ENCODE data around the gene NKX2-2.
"Not testable (repeated sequence)": the region's sequence is repeated elsewhere in the genome, so short reads cannot be mapped to it uniquely, and the experiment has no call there.

NKX2-2 gene

DNA sequence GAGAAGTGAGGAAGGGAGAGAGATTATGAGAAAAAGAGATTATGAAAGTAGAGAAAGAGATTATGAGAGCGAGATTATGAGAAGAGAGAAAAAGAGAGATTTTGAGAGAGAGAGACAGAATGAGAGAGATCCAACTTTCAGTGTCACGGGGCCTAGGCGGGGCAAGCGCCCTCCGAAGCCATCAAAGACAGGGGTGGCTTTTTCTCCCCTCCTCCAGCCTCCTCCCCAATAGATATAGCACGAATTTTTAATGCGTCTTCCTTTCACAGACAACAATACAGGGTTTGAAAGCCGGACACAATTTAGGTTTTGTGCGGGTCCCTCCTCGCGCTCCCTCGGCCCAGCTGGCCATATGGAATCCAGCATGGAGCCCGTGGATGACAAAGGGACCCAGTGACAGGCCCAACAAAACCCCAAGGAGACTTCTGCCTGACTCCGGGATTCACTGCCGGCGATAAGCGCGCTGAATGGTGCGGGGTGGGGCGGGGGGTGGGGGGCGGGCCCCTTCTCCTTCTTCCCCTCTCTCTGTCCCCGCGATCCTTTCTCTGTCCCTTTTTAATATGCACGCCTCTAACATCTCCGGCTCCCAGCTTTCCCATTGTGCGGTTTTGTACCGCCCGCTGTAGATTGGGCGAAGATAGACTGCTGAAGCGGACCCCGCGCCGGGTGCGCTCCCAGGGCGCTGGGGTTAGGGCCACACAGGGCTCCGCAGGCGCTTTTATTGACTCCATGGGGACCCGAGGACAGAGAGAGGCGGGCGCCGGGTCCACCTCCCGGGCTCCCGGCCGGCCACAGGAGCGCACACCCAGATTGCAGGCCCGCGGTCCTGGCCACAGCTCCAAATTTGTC lies 5.4 kb downstream of the NKX2-2 start:
- no peak for DNase-seq

DNA sequence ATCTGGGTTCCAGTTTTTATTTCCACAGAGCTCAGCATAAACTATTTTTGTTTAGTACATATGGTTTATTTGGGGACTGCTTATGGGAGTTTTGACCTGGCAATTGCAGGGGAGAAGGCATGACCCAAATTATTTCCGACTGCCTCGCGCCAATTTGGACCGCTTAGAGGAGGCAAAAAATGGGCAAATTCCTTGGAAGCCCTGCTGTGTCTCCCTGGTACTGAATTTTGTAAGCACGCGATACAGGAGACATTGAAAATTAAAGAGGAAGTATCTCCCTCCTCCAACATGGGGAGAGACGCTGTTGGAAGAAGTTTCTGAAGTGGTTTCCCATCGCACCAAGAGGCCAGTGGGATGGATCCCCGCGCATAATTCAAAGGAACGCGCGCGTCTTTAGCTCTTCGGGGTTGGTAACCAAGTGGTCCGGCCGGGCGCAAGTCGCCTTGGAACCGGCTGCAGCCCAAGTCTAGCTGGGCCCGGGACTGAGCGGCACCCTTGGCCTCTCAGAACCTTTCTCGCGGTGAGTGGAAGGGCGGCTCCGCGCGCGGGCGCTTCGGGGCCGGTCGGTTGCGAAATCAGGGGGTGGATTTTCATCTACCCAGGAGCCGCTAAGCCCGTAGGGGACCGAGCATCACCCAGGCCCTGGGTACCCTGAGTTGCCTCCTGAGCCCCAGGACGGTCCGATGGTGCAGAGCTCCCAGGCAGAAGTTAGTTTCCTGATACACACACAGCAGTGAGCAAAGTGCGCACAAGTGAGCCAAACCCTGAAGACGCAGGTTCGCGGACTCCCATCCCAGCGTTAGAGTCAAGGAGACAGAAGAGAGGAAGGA lies 6.2 kb downstream of the NKX2-2 start:
- DNase-seq, result no peak

DNA sequence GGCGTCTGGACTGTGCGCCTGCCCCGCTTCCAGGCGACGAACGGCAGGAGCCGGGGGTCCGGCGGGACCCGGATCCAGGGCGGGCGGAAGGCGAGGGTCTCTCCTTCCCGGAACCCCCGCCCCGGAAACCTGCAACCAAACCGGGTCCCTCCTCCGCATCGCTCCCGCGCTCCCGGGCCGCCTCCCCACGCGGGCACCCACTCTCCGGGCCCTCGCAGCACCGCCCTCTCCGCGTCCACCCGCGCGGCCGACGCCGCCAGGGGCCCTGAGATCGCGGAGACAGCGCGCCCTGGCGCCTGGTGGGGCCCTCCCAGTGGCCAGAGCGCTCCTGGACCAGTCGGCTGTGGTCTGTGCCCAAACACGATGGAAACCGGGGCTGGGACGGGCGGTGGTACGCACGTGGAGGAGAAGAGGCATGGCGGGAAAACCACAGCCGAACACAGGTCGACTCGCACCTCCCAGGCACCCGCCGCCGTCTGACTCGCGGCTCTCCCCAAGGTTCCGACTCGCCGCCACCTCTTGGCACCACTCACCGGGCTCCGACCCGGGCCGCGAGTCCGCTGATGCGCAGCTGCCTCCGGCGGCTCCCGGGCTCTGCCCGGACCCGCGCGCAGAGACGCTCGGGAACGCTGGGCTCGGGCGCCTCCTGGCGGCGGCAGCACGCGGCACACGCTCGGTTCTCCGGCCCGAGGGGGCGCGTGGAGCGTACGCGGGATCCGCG lies 7.9 kb downstream of the NKX2-2 start:
- DNase-seq, result peak; percentile 93

DNA sequence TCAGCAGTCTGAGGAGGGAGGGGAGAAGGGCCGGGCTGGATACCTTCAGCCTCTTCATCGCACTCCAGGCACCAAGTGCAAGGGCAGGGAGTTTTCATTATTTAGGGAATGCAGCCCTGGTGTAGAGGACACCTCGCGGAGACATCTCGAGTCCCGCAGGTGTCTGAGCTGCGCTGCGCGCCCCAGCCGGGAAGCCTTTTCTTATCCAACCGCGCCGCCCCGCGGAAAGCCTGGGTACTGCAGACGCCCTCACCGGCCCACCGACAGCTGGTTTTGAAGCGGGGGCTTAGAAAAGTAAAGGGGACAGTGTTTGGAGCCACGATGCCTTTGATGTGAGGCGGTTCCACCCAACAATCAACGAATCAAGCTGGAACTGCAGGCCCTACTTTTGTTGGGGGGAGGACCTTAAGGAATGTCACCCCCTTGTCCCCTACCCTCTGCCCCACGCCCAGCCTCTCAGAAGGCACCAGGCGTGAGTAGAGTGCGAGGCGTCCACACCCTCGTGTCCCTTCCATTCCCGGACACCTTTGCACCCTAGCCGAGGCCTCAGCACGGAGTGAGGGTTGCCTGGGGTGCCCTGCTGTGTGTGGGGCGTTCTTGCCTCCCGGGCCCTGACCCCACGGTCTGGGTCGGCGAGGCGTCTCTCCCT lies 8.6 kb downstream of the NKX2-2 start:
- peak; percentile 100 for DNase-seq

DNA sequence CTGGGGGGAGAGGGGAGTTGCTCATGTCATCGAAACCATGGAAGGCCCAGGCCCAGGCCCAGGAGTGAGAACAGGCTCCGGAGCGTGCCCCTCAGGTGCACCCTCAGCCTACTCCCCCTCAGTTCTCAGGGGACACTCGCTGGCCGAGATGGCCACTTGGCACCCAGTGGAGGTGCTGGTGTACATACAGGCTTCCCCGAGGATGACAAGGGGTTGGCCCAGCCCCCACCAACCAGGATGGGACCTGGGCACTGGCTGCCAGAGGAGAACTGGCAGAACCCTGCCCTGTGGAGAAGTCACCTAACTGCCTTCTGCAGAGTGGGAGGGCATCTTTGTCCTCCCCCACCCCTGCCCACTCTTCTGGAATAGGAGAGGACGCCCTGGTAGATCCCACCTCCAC lies 9.5 kb downstream of the NKX2-2 start:
- no peak for DNase-seq

DNA sequence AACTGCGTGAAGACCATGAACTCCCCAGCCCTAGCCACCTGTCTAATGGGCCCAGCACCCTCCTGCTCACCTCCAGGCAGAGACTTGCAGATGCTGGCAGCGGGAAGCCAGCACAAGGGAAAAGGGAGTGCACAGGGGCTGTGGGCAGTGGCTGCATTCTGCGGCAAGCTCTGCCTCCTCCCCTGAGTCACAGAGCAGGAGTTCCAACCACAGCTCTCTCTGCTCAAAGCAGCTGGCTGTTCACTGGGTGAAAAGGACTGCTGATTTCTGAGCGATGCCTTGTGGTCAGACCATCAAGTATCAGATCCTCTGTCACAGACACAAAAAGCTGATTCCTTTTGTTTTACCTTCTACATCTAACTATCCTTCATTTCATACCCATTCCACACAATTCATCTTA lies 10.5 kb downstream of the NKX2-2 start:
- no peak for DNase-seq

DNA sequence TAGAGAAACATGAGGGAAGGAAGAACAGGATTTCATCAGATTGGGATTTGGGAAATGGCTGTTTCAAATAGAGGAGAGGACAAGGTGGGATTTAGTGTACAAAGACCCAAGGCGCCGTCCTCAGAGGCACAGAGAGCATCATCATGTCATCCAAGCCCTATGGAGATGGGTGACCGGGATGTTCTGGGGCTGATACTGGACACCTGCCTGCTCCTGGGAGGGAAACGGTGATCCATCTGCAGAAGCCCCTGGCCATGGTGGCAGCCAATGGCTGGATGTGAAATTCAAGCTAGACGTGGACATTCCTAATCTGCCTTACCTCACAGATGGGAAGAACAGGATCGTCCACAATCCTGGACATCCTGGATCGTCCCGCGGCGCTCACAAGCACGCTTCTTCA lies 12.7 kb downstream of the NKX2-2 start:
- DNase-seq, result no peak

DNA sequence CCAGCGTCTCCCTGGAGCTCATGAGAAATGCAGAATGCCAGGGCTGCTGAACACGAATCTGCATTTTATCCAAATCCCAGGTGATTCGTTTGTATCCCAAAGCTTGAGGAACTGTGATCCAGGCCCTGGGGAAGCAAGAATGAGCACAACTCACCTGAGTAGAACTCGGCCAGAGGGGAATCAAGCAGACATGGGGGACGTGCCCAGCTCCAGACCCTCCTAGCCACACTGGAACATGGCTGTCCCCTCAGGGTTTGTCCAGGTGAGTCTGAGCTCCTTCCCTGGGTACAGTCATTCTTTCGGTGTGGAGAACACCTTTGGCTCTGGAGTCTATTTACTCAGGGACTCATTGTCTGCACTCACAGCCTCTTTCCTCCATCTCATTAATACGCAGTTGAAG lies 13.3 kb downstream of the NKX2-2 start:
- DNase-seq, result no peak

DNA sequence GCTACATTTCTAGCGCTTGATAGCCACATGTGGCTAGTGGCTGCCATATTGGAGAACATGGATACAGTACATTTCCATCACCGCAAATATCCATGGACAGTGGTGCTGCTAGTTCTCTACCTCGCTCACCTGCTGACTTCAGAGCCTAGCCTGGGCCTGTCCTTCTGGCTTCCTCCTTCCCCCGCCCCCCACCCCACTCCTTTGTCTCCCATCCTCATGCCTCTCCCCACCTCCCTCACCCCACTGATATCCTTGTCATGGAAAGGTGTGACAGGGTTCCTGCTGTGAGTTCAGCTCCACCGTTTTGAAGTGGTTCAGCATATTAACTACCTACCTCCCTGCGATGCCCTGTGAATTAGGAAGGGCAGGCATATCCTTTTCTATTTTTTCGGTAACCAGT lies 14.2 kb downstream of the NKX2-2 start:
- no peak for DNase-seq

DNA sequence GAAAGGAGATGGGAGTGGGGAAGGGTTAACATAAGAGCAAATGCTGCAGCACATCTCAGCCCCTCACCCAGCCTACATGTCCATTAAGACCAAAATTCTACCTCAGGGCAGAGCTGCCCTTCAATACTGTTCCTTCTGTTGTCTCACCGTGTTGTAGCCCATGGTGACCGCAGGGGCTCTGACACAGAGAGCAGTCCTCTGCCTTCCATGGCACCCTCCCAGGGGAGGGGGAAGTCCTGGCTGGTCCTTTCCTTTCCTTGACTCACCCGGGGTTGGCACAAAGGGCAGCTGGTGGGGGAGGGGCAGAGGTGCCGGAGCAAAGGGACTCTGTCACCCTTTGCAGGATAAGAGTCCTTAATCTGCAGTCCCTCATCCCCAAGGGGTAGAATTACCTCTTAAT lies 15.2 kb downstream of the NKX2-2 start:
- DNase-seq, result no peak

DNA sequence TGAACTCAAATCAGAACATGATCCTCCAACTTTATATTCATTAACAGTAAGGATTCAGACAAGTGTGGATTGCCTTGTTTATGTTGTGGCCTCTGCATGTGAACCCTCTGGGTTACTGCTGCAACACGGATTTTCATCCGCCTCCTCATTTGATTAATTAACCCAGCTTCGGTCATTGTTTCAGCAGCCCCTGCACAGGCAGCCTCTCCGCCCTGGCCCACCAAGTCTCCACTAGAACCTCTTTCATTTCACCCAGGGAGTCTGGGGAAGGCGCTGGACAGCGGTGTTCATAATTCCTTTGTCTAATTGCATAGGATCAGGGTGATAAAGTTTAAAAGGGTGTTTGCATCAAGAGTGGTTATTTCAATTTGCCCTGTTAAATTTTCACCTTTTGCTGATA lies 15.7 kb downstream of the NKX2-2 start:
- DNase-seq, result no peak

DNA sequence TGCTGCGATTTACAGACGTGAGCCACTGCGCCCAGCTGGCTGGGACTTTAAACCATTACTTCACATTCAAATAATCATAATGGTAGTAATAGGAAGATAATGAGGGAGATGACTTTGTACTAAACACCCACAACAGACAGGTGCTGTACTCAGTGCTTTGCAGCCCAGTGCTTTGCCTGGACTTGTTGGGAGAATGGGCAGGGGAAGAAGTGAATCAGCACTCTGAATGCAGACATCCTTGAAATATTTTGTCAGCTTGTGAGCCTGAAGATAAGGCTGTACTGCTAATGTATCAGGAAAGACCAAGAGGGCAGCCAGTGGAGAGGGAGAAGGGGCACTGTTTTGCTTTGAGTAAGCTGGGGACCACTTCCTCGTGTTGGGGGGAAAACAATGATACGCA lies 17.4 kb downstream of the NKX2-2 start:
- no peak for DNase-seq

DNA sequence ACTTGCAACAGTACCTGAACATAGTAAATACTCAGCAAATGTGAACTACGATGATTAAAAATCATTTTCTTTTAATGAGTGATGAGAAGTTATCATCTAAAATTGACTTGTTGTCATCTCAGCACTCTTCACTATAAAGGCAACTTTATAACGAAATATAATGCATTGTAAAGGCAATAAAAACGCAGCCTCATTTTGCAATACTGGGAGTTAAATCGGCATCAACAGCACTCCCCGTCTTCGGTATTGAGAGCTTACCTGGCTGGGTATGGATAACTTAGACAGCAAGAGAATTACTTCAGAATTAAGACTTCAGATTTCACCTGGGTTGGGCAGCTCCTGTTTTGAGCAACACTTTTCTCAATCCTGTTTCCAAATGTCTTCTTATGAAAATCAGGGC lies 20.8 kb downstream of the NKX2-2 start:
- no peak for DNase-seq

DNA sequence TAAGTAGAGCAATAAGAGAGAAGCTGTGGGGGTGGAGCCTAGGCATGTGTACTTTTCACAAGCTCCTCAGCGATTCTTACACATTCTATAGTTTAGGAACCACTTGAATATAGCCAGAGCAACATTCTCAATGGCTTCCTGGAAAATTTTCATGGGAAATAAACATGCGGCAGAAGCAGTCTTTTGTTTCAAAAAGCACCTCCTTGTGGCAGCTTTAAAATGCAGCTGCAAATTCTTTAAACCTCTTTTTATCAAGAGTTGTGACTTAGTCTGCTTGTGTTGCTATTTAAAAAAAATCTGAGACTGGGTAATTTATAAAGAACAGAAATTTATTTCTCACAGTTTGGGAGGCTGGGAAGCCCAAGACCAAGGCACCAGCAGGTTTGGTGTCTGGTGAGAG lies 23.8 kb downstream of the NKX2-2 start:
- DNase-seq, result no peak

DNA sequence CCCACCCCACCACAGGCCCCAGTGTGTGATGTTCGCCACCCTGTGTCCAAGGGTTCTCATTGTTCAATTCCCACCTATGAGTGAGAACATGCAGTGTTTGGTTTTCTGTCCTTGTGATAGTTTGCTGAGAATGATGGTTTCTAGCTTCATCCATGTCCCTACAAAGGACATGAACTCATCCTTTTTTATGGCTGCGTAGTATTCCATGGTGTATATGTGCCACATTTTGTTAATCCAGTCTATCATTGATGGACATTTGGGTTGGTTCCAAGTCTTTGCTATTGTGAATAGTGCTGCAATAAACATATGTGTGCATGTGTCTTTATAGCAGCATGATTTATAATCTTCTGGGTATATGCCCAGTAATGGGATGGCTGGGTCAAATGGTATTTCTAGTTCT lies 33.7 kb downstream of the NKX2-2 start:
- not testable (repeated sequence) for DNase-seq

DNA sequence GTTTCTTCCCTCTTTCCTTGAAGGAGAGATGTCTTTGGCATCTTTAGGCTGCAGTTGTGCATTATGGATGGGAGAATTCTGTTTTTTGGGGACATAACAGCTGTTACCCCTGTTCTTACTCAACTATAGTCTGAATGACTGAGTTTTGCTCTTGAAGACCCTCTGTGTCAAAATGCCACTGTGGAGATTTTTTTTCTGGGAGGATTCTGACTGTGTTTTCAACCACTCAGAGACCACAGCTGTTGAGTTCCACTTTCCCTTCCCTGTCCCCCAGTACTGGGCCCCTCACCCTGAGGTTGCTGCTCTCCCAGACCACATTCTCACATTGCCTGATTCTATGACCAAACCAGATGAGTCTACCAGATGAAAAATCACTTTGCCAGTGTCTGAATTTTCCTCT lies 48.1 kb downstream of the NKX2-2 start:
- no peak for DNase-seq

DNA sequence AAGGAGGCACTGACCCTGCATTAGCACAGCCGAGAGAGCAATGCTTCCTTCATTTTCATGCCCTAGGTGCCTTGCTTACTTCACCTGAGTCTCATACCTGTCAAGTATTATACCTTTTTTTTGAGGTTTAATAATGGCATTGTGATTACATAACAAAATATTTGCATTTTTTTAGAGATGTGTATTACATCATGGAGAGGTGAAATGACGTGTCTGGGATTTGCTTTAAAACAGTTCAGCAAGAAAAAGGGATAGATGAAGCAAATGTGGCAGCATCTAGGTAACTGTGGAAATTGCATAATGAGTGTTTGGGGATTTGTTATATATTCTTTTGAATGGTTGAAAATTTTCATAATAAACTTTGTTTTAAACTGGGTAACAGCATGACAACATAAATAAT lies 48.9 kb downstream of the NKX2-2 start:
- DNase-seq, result no peak

Data from activated CD8-positive, alpha-beta memory T cell treated with anti-CD3 and anti-CD28 coated beads, Interleukin-2, amount 50 U/mL, for 48 hours (primary cell).